ENCODE measurements around the gene DCBLD2.

GRCh38 chr3:98782824-98783500 lies 118.5 kb downstream of the DCBLD2 start:
- no peak for TF ChIP-seq CTCF (IDR thresholded peaks at IDR 0.05)
- TF ChIP-seq EP300 (IDR thresholded peaks at IDR 0.05) = no peak
